KMS-11 (cell line): ENCODE results near the gene CTSS.
"Not testable (repeated sequence)": the region's sequence is repeated elsewhere in the genome, so short reads cannot be mapped to it uniquely, and the experiment has no call there.

Experiments
- H2AFZ ChIP-seq: fragments of 200-600 bp; sonication (generic); 2 replicates; pipeline ENCODE4 v1.6.1; 2016; ENCODE audit warnings: antibody characterized with exemption, mixed run types, low read depth
- H3K27ac ChIP-seq: fragments of 200-600 bp; sonication (generic); 2 replicates; pipeline ENCODE4 v1.6.1; 2016; ENCODE audit warnings: mild to moderate bottlenecking, mixed run types
- H3K27me3 ChIP-seq: fragments of 200-600 bp; sonication (generic); 2 replicates; pipeline ENCODE4 v1.6.1; 2017; ENCODE audit warnings: mild to moderate bottlenecking, low read depth, mixed run types, moderate library complexity; ENCODE audit not compliant: insufficient read depth
- H3K36me3 ChIP-seq: fragments of 200-600 bp; sonication (generic); 2 replicates; pipeline ENCODE4 v1.6.1; 2017; ENCODE audit warnings: mild to moderate bottlenecking, mixed run types; ENCODE audit not compliant: insufficient read depth
- H3K4me1 ChIP-seq: fragments of 200-600 bp; sonication (generic); 2 replicates; pipeline ENCODE4 v1.6.1; 2016; ENCODE audit warnings: mild to moderate bottlenecking, low read depth, mixed run types; ENCODE audit not compliant: poor library complexity, severe bottlenecking
- H3K4me2 ChIP-seq: fragments of 200-600 bp; sonication (generic); 2 replicates; pipeline ENCODE4 v1.7.0; 2016; ENCODE audit warnings: mild to moderate bottlenecking, mixed run types
- H3K4me3 ChIP-seq: fragments of 200-600 bp; sonication (generic); IDR thresholded peaks from 2 replicates; pipeline ENCODE4 v1.6.1; 2017; ENCODE audit warnings: low read depth, low read length, mixed read lengths; ENCODE audit not compliant: insufficient read depth
- H3K79me2 ChIP-seq: fragments of 200-600 bp; sonication (generic); 2 replicates; pipeline ENCODE4 v1.6.1; 2016; ENCODE audit warnings: low read depth, mixed run types; ENCODE audit not compliant: insufficient read depth
- H3K9ac ChIP-seq: fragments of 200-600 bp; sonication (generic); 2 replicates; pipeline ENCODE4 v1.6.1; 2016; ENCODE audit warnings: mild to moderate bottlenecking, mixed run types
- H4K20me1 ChIP-seq: fragments of 200-600 bp; sonication (generic); 2 replicates; pipeline ENCODE4 v1.6.1; 2016; ENCODE audit warnings: mild to moderate bottlenecking, mixed run types; ENCODE audit not compliant: insufficient read depth
- CTCF ChIP-seq: fragments of 200-600 bp; sonication (generic); conservative IDR thresholded peaks from 2 replicates; pipeline ENCODE4 v1.6.1; 2017; ENCODE audit warnings: low read depth, mild to moderate bottlenecking, antibody characterized with exemption, low read length, moderate library complexity, mixed read lengths

Gene CTSS

DNA sequence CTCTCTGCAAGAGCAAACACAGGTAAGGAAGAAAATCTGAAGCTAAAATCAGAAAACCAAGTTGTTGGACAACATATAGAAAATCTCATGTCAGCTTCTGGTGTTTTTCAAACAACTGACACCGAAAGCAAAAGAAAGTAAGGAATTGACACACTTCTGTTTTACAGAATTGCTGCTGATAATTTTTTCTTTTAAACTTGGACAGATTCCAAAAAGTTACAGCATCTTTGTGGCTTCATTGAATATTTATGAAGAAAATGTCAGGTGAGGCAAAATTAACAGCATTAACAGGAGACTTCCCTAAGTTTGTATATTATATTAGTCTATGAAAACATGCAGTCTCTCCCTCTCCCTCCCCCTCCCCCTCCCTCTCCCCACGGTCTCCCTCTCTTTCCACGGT, 14.9 kb upstream of the CTSS start:
- no peak overlapping the region for H3K4me3 ChIP-seq
- no peak overlapping the region for H3K27ac ChIP-seq
- no peaks in the 10 kb centered on the region for H4K20me1 ChIP-seq
- H3K4me1 ChIP-seq, result peaks cover 11% of the 10 kb centered on the region
- no peak overlapping the region for H3K9ac ChIP-seq
- TF ChIP-seq CTCF, result no peak
- no peaks in the 10 kb centered on the region for H3K36me3 ChIP-seq
- no peaks in the 10 kb centered on the region for H3K27me3 ChIP-seq
- no peak overlapping the region for H2AFZ ChIP-seq
- H3K4me2 ChIP-seq, result no peak overlapping the region
- no peaks in the 10 kb centered on the region for H3K79me2 ChIP-seq

DNA sequence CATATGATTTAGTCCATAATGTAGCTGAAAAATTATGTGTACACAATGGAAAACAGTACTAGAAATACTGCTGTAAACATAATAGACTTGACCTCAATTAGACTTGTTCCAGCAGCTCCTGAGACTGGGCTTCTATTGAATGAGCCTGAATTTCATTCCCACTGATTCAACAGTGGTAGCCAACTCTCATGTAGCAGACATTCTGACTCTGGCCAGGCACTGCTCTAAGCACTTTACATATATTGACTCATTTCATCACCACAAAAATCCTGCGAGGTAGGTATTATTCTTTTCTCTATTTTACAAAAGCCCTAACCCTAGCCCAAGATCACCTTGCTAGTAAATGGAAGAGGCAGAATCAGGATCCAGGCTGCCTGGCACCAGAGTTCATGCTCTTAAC, 12.8 kb upstream of the CTSS start:
- Histone ChIP-seq H3K9ac (no peak overlapping the region), H3K4me2 (no peak overlapping the region), H3K36me3 (no peaks in the 10 kb centered on the region), H2AFZ (no peak overlapping the region), H3K4me1 (peaks cover 15% of the 10 kb centered on the region), H3K27ac (no peak overlapping the region), H3K79me2 (no peaks in the 10 kb centered on the region), H3K27me3 (no peaks in the 10 kb centered on the region), H3K4me3 (no peak overlapping the region), H4K20me1 (no peaks in the 10 kb centered on the region)
- TF ChIP-seq CTCF, result no peak

DNA sequence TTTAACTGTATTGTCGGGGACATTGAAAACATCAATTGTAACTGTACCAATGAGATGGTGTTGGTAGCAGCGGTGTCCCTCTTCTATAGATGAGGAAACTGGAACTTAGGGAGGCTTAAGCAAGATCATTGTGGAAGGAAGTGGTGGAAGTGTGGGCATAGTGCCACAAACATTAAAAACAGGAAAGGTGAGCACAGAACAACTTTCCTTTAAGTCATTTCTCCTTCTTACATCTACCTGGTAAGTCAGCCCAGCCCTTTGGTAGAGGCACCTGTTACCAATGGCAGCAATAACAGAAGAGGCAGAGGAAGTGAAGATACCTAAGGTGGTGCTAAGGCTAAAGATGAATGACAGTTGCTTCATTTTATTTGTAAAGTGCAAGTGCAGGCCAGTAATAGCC, 12.0 kb upstream of the CTSS start:
- Histone ChIP-seq H2AFZ (no peak overlapping the region), H3K9ac (no peak overlapping the region), H3K27me3 (no peaks in the 10 kb centered on the region), H3K27ac (no peak overlapping the region), H3K36me3 (no peaks in the 10 kb centered on the region), H3K79me2 (no peaks in the 10 kb centered on the region), H3K4me2 (no peak overlapping the region), H4K20me1 (no peaks in the 10 kb centered on the region), H3K4me3 (no peak overlapping the region), H3K4me1 (peaks cover 15% of the 10 kb centered on the region)
- TF ChIP-seq CTCF, result no peak

- Histone ChIP-seq H3K4me2 (peak overlapping the region; percentile 5; the same call in 1 of the 2 replicates), H3K4me1 (peaks cover 29% of the 10 kb centered on the region)
- not testable (repeated sequence) for H3K27me3 ChIP-seq, H3K4me3 ChIP-seq, H3K27ac ChIP-seq, H3K9ac ChIP-seq, H3K36me3 ChIP-seq, H4K20me1 ChIP-seq, H2AFZ ChIP-seq, H3K79me2 ChIP-seq
Observed at GRCh38 chr1:150775931-150776505, 10.4 kb upstream of the CTSS start.

- Histone ChIP-seq H4K20me1 (no peaks in the 10 kb centered on the region), H3K4me1 (peaks cover 36% of the 10 kb centered on the region), H3K4me2 (no peak overlapping the region), H3K36me3 (no peaks in the 10 kb centered on the region), H3K4me3 (no peak overlapping the region), H3K27me3 (no peaks in the 10 kb centered on the region; the same call in 1 of the 2 replicates), H3K9ac (no peak overlapping the region), H3K27ac (no peak overlapping the region), H2AFZ (no peak overlapping the region), H3K79me2 (no peaks in the 10 kb centered on the region)
- no peak for TF ChIP-seq CTCF
Observed at GRCh38 chr1:150775276-150775675, 9.7 kb upstream of the CTSS start.
